Testis (tissue), 3 donors: ENCODE results near the gene UBAC2. TPM values are rescaled to one million over a fixed set of nuclear protein-coding genes. Genes with fewer than 3 reads are reported as not detected.
A peak's percentile ranks its signal among the peaks of the same experiment; 100 is the strongest.

Experiments
- DNase-seq: peaks from one replicate; pipeline ENCODE4 v3.0.0-alpha.2; 2019
- H3K27ac ChIP-seq, 2 donors: fragments of 200-600 bp; sonication (generic); one replicate each; pipeline ENCODE4 v1.5.1; 2019
- H3K27me3 ChIP-seq: fragments of 200-600 bp; sonication (generic); one replicate; pipeline ENCODE4 v1.5.1; 2019
- H3K36me3 ChIP-seq: fragments of 200-600 bp; sonication (generic); one replicate; pipeline ENCODE4 v1.5.1; 2017; ENCODE audit warnings: low read depth; ENCODE audit errors: missing control alignments
- H3K4me1 ChIP-seq: fragments of 200-600 bp; sonication (generic); one replicate; pipeline ENCODE4 v1.5.1; 2019
- H3K4me3 ChIP-seq, 2 donors: fragments of 200-600 bp; sonication (generic); one replicate each; pipeline ENCODE4 v1.5.1; 2017 to 2019
- H3K9me3 ChIP-seq: fragments of 200-600 bp; sonication (generic); one replicate; pipeline ENCODE4 v1.5.1; 2017
- CTCF ChIP-seq, 3 experiments: fragments of 450-650 bp in 2 of 3; fragments of 200-600 bp in 1 of 3; sonication (generic) in 1 of 3; IDR thresholded peaks; one replicate each; pipeline ENCODE4 v1.5.1; 2016 to 2019; ENCODE audit warnings: antibody characterized with exemption in 3 of 3, mild to moderate bottlenecking in 2 of 3, moderate library complexity in 1 of 3
- POLR2A ChIP-seq: fragments of 450-650 bp; IDR thresholded peaks from one replicate; pipeline ENCODE4 v1.6.1; 2017; ENCODE audit warnings: antibody characterized with exemption, mild to moderate bottlenecking, moderate library complexity
- WGBS, 2 donors: methylation state at CpG; one replicate each; pipeline ENCODE4 v1.1.5; 2018; 5-methylcytosine and 5-hydroxymethylcytosine counted together
- intact Hi-C: fragments of 100-400 bp; cut with DNase I; formaldehyde crosslinking; loops from one replicate; pipeline ENCODE4 v1.15.1; 2023; ENCODE audit warnings: low total_unique reads
- polyA plus RNA-seq: library from polyadenylated mRNA; stranded (reverse); fragments of 350-450 nt; fragmentation: Illumina TruSeq; extraction: RNeasy Lipid Tissue Mini Kit (QIAGEN cat#74804); gene quantifications from one replicate; pipeline ENCODE4 v1.2.3, GENCODE V29; 2014; ENCODE audit warnings: low read depth, low replicate concordance; ENCODE audit not compliant: insufficient read depth
- total RNA-seq, 2 donors: library from RNA; depleted of rRNA; stranded (reverse); fragments of >200 nt; gene quantifications; one replicate each; pipeline ENCODE4 v1.2.3, GENCODE V29; 2016

The UBAC2 gene
- total and polyA plus RNA-seq, 3 donors from 2014 or later: 85.5 to 147 (median 93.0) TPM

GRCh38 chr13:99258946-99259345 lies 58.3 kb downstream of the UBAC2 start:
- intact Hi-C loops: no loop called here
- Histone ChIP-seq H3K36me3 (no peaks in the 10 kb centered on the region), H3K9me3 (no peaks in the 10 kb centered on the region), H3K4me3 (no peak overlapping the region), H3K27me3 (no peaks in the 10 kb centered on the region), H3K27ac (no peak overlapping the region), H3K4me1 (peaks cover 8% of the 10 kb centered on the region)
- no peak for DNase-seq
- 74 to 92% methylated on average over 3 of the region's 3 CpGs for WGBS, 2 donors
- TF ChIP-seq POLR2A (no peak), CTCF (IDR thresholded peaks at IDR 0.05) (no peak)

GRCh38 chr13:99260216-99260615 lies 59.6 kb downstream of the UBAC2 start:
- peaks cover 8% of the 10 kb centered on the region for H3K4me1 ChIP-seq
- intact Hi-C loops: no loop called here
- no peak overlapping the region for H3K27ac ChIP-seq
- DNase-seq: no peak
- no peaks in the 10 kb centered on the region for H3K9me3 ChIP-seq
- H3K36me3 ChIP-seq: no peaks in the 10 kb centered on the region
- no peaks in the 10 kb centered on the region for H3K27me3 ChIP-seq
- 76 to 88% methylated on average over 5 of the region's 5 CpGs for WGBS, 2 donors
- TF ChIP-seq CTCF (IDR thresholded peaks at IDR 0.05) (no peak), POLR2A (no peak)
- no peak overlapping the region for H3K4me3 ChIP-seq

GRCh38 chr13:99261059-99261458 lies 60.4 kb downstream of the UBAC2 start:
- WGBS, 2 donors: 70 to 82% methylated on average over 1 of the region's 1 CpG

DNA sequence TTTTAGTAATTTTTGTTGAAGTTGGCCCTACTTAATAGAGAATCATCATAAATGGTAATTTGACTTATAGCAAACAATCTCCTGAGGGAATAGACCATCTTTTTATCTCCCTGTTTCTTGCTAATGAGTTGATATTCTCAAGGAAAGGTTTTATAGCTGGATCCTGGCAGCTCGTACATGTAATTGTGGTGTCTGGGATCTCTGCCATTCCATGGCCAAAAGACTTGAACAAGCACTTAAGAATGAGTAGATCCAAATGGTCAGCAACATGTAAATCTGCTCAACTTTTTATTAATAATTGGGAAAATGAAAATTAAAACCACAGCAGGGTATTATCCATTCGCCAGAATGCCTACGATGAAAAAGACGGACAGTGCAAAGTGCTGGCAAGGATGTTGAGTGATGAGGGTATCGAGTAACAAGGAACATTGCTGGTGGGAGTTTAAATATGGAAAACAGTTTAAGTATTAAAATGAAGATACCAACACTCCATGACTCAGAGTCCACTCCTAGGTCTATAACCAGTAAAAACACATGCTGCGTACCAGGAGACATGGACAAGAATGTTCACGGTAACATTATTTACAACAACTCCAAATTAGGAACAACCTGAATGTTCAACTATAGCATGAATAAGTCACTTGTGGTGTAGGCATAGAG lies 62.6 kb downstream of the UBAC2 start:
- DNase-seq: no peak
- 80 to 86% methylated on average over 7 of the region's 7 CpGs for WGBS, 2 donors
- intact Hi-C loops: no loop called here
- Histone ChIP-seq H3K9me3 (no peaks in the 10 kb centered on the region), H3K4me1 (peaks cover 13% of the 10 kb centered on the region), H3K36me3 (no peaks in the 10 kb centered on the region), H3K4me3 (no peak overlapping the region), H3K27me3 (no peaks in the 10 kb centered on the region), H3K27ac (no peak overlapping the region)
- no peak for TF ChIP-seq CTCF (IDR thresholded peaks at IDR 0.05)

More at GRCh38 chr13:99261059-99261458, 60.4 kb downstream of the UBAC2 start:
- Histone ChIP-seq H3K9me3 (no peaks in the 10 kb centered on the region), H3K4me3 (no peak overlapping the region), H3K27me3 (no peaks in the 10 kb centered on the region), H3K4me1 (peaks cover 8% of the 10 kb centered on the region), H3K36me3 (no peaks in the 10 kb centered on the region), H3K27ac (peak overlapping the region in 1 of 2 donors; percentile 28)
- TF ChIP-seq CTCF (IDR thresholded peaks at IDR 0.05) (no peak), POLR2A (no peak)
- DNase-seq: no peak
- intact Hi-C loops: no loop called here

GRCh38 chr13:99264051-99264450 lies 63.4 kb downstream of the UBAC2 start:
- Histone ChIP-seq H3K4me1 (peaks cover 20% of the 10 kb centered on the region), H3K27ac (no peak overlapping the region), H3K4me3 (no peak overlapping the region), H3K9me3 (no peaks in the 10 kb centered on the region), H3K36me3 (no peaks in the 10 kb centered on the region), H3K27me3 (no peaks in the 10 kb centered on the region)
- intact Hi-C loops: no loop called here
- no peak for TF ChIP-seq CTCF (IDR thresholded peaks at IDR 0.05)
- TF ChIP-seq POLR2A: no peak
- DNase-seq: no peak
- 33 to 75% methylated on average over 1 of the region's 1 CpG for WGBS, 2 donors
